HS-5 (cell line): ENCODE results near the gene GARIN5B.

ENCODE experiments used
- DNase-seq: peaks from one replicate; pipeline ENCODE4 v3.0.0-alpha.2; 2012; ENCODE audit warnings: low read depth

The GARIN5B gene

GRCh38 chr19:55389386-55390317, 26.6 kb upstream of the GARIN5B start:
- DNase-seq = no peak

- DNase-seq = no peak
These were observed 24.9 kb upstream of the GARIN5B start for GRCh38 chr19:55387736-55388497.

GRCh38 chr19:55386493-55386971, 23.5 kb upstream of the GARIN5B start:
- no peak for DNase-seq

GRCh38 chr19:55385724-55386492, 22.8 kb upstream of the GARIN5B start, which contains the start of gene RPL28:
TSS of gene RPL28 (plus strand) at chr19:55385932. CDS start at chr19:55386358, 426 bp downstream.
- DNase-seq = peak; percentile 96

- peak; percentile 94 for DNase-seq
These were observed 22.1 kb upstream of the GARIN5B start for GRCh38 chr19:55384920-55385723.

GRCh38 chr19:55384131-55384919, 21.3 kb upstream of the GARIN5B start, which contains the start of gene TMEM238:
TSS of gene TMEM238 (minus strand) at chr19:55384292. CDS start at chr19:55384259, 33 bp downstream.
- DNase-seq = no peak

GRCh38 chr19:55383279-55384130, 20.4 kb upstream of the GARIN5B start:
- no peak for DNase-seq

GRCh38 chr19:55382522-55383054, 19.5 kb upstream of the GARIN5B start:
- no peak for DNase-seq

- DNase-seq = no peak
These were observed 19.0 kb upstream of the GARIN5B start for GRCh38 chr19:55382013-55382412.

GRCh38 chr19:55379174-55379573, 16.1 kb upstream of the GARIN5B start:
- DNase-seq = no peak

- DNase-seq = no peak
These were observed 14.5 kb upstream of the GARIN5B start for GRCh38 chr19:55377356-55378131.

GRCh38 chr19:55376241-55376933, 13.3 kb upstream of the GARIN5B start, which contains the start of gene TMEM190:
TSS of gene TMEM190 (plus strand) at chr19:55376826. CDS start at chr19:55376854, 28 bp downstream.
- no peak for DNase-seq

- no peak for DNase-seq
These were observed 11.1 kb upstream of the GARIN5B start for GRCh38 chr19:55373993-55374757.

GRCh38 chr19:55373306-55373992, 10.4 kb upstream of the GARIN5B start:
- no peak for DNase-seq

GRCh38 chr19:55372316-55373081, 9.4 kb upstream of the GARIN5B start:
- DNase-seq = no peak
